Astrocyte (in vitro differentiated cells and primary cell): Measurements from ENCODE around the gene SMC3. TPM values are rescaled to one million over a fixed set of nuclear protein-coding genes. Genes with fewer than 3 reads are reported as not detected.

Experiments
- DNase-seq: peaks from one replicate; pipeline ENCODE4 v3.0.0-alpha.2; 2010; ENCODE audit warnings: low read depth
- FAIRE-seq: peaks from 2 replicates; lab custom pipeline; 2011; peaks lifted over from hg19 to GRCh38; lab: Jason Lieb, UNC
- H2AFZ ChIP-seq: 2 replicates; pipeline ENCODE4 v1.6.0; 2012; ENCODE audit warnings: low read depth, low read length, inconsistent platforms
- H3K27ac ChIP-seq: 2 replicates; pipeline ENCODE4 v1.5.1; 2011; ENCODE audit warnings: low read depth, low read length, inconsistent platforms
- H3K27me3 ChIP-seq: 2 replicates; pipeline ENCODE4 v1.6.0; 2011; ENCODE audit warnings: low read length, inconsistent platforms; ENCODE audit not compliant: insufficient read depth
- H3K36me3 ChIP-seq: 2 replicates; pipeline ENCODE4 v1.5.1; 2011; ENCODE audit warnings: low read length, inconsistent platforms; ENCODE audit not compliant: insufficient read depth
- H3K4me1 ChIP-seq: 2 replicates; pipeline ENCODE4 v1.5.1; 2011; ENCODE audit warnings: low read length, inconsistent platforms; ENCODE audit not compliant: insufficient read depth
- H3K4me2 ChIP-seq: 2 replicates; pipeline ENCODE4 v1.6.0; 2012; ENCODE audit warnings: low read length, inconsistent platforms
- H3K4me3 ChIP-seq: 2 replicates; pipeline ENCODE4 v1.5.1; 2011; ENCODE audit warnings: low read depth, mild to moderate bottlenecking, low read length, inconsistent platforms; ENCODE audit not compliant: insufficient read depth
- H3K79me2 ChIP-seq: 2 replicates; pipeline ENCODE4 v1.6.0; 2012; ENCODE audit warnings: mild to moderate bottlenecking, low read length, inconsistent platforms; ENCODE audit not compliant: insufficient read depth
- H3K9ac ChIP-seq: 2 replicates; pipeline ENCODE4 v1.6.0; 2012; ENCODE audit warnings: mild to moderate bottlenecking, low read length, inconsistent platforms
- H3K9me3 ChIP-seq: 2 replicates; pipeline ENCODE4 v1.5.1; 2012; ENCODE audit warnings: low read depth, mild to moderate bottlenecking, low read length, inconsistent platforms; ENCODE audit not compliant: insufficient read depth
- H4K20me1 ChIP-seq: 2 replicates; pipeline ENCODE4 v1.6.0; 2012; ENCODE audit warnings: low read length, inconsistent platforms; ENCODE audit not compliant: insufficient read depth
- H3K27ac Mint-ChIP-seq: one replicate; pipeline ENCODE4 v1.8.0; 2021; ENCODE audit warnings: mild to moderate bottlenecking, mixed read lengths; ENCODE audit not compliant: unreplicated experiment
- H3K27me3 Mint-ChIP-seq: one replicate; pipeline ENCODE4 v1.8.0; 2021; ENCODE audit warnings: low read depth, mixed read lengths; ENCODE audit not compliant: unreplicated experiment
- H3K36me3 Mint-ChIP-seq: one replicate; pipeline ENCODE4 v1.8.0; 2021; ENCODE audit warnings: low read depth, mixed read lengths; ENCODE audit not compliant: unreplicated experiment
- H3K4me1 Mint-ChIP-seq: one replicate; pipeline ENCODE4 v1.8.0; 2021; ENCODE audit warnings: low read depth, mixed read lengths; ENCODE audit not compliant: unreplicated experiment
- H3K4me3 Mint-ChIP-seq: one replicate; pipeline ENCODE4 v1.8.0; 2021; ENCODE audit warnings: mild to moderate bottlenecking, moderate library complexity, mixed read lengths; ENCODE audit not compliant: unreplicated experiment
- H3K9me3 Mint-ChIP-seq: one replicate; pipeline ENCODE4 v1.8.0; 2021; ENCODE audit warnings: mild to moderate bottlenecking, mixed read lengths; ENCODE audit not compliant: unreplicated experiment
- CTCF ChIP-seq: IDR thresholded peaks from 2 replicates; pipeline ENCODE4 v1.5.1; 2011; ENCODE audit warnings: low read depth, mild to moderate bottlenecking, inconsistent platforms, low read length, moderate library complexity; ENCODE audit not compliant: insufficient read depth
- EZH2 ChIP-seq: IDR thresholded peaks from 2 replicates; pipeline ENCODE4 v1.6.1; 2012; ENCODE audit warnings: mild to moderate bottlenecking, low read length, inconsistent platforms; ENCODE audit not compliant: insufficient read depth
- total RNA-seq: library from RNA; stranded (reverse); gene quantifications from 2 replicates; pipeline ENCODE4 v1.2.1, GENCODE V29; 2021

SMC3 gene
- total RNA-seq, 1 donor from 2014 or later: 27.2 TPM

DNA sequence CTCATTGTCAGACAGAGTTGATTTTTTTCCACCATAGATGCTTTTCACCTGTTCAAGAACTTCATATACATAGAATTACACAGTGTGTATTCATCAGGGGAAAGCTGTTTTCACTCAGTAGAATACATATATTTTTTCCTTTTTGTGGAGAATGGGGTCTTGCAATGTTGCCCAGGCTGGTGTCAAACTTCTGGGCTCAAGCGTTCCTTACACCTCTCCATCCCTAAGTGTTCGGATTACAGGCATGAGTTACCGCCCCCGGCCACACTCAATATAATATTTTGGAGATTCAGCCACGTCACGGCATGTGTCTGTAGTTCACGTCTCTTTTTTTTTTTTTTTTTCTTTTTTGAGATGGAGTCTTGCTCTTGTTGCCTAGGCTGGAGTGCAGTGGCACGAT is 7.5 kb upstream of the SMC3 start:
- Mint-ChIP-seq H3K4me1 (peaks cover 9% of the 10 kb centered on the region), H3K36me3 (peaks cover 2% of the 10 kb centered on the region), H3K27me3 (no peaks in the 10 kb centered on the region), H3K4me3 (no peak overlapping the region), H3K9me3 (no peaks in the 10 kb centered on the region), H3K27ac (no peak overlapping the region)
- no peak overlapping the region for H3K27ac ChIP-seq
- TF ChIP-seq CTCF: no peak
- no peak for TF ChIP-seq EZH2
- H3K79me2 ChIP-seq: no peaks in the 10 kb centered on the region
- no peak overlapping the region for H2AFZ ChIP-seq
- H3K4me2 ChIP-seq: no peak overlapping the region
- FAIRE-seq (no peak), DNase-seq (no peak)
- H3K4me3 ChIP-seq: no peak overlapping the region
- no peaks in the 10 kb centered on the region for H3K9me3 ChIP-seq
- no peaks in the 10 kb centered on the region for H4K20me1 ChIP-seq
- no peaks in the 10 kb centered on the region for H3K27me3 ChIP-seq
- H3K9ac ChIP-seq: no peak overlapping the region
- H3K4me1 ChIP-seq: no peaks in the 10 kb centered on the region
- H3K36me3 ChIP-seq: no peaks in the 10 kb centered on the region

GRCh38 chr10:110561292-110561691 is 6.2 kb upstream of the SMC3 start:
- Histone ChIP-seq H3K9ac (no peak overlapping the region), H2AFZ (no peak overlapping the region), H3K9me3 (no peaks in the 10 kb centered on the region), H3K27ac (no peak overlapping the region), H3K27me3 (no peaks in the 10 kb centered on the region), H3K4me2 (no peak overlapping the region), H3K4me1 (no peaks in the 10 kb centered on the region), H3K79me2 (no peaks in the 10 kb centered on the region), H3K4me3 (no peak overlapping the region), H3K36me3 (no peaks in the 10 kb centered on the region), H4K20me1 (no peaks in the 10 kb centered on the region)
- Mint-ChIP-seq H3K27ac (no peak overlapping the region), H3K9me3 (no peaks in the 10 kb centered on the region), H3K4me1 (peaks cover 9% of the 10 kb centered on the region), H3K4me3 (no peak overlapping the region), H3K27me3 (no peaks in the 10 kb centered on the region), H3K36me3 (peaks cover 2% of the 10 kb centered on the region)
- FAIRE-seq (no peak), DNase-seq (no peak)
- TF ChIP-seq EZH2 (no peak), CTCF (no peak)

GRCh38 chr10:110562348-110562747 is 5.1 kb upstream of the SMC3 start:
- Histone ChIP-seq H3K4me3 (no peak overlapping the region), H3K27ac (no peak overlapping the region), H4K20me1 (no peaks in the 10 kb centered on the region), H3K4me1 (no peaks in the 10 kb centered on the region), H3K9ac (no peak overlapping the region), H2AFZ (no peak overlapping the region), H3K27me3 (no peaks in the 10 kb centered on the region), H3K9me3 (no peaks in the 10 kb centered on the region), H3K4me2 (no peak overlapping the region), H3K79me2 (no peaks in the 10 kb centered on the region), H3K36me3 (no peaks in the 10 kb centered on the region)
- H3K27me3 Mint-ChIP-seq: no peaks in the 10 kb centered on the region
- peaks cover 9% of the 10 kb centered on the region for H3K4me1 Mint-ChIP-seq
- peak overlapping the region; percentile 35 for H3K4me3 Mint-ChIP-seq
- FAIRE-seq: no peak
- peaks cover 2% of the 10 kb centered on the region for H3K36me3 Mint-ChIP-seq
- no peaks in the 10 kb centered on the region for H3K9me3 Mint-ChIP-seq
- no peak for TF ChIP-seq EZH2
- no peak for TF ChIP-seq CTCF
- H3K27ac Mint-ChIP-seq: no peak overlapping the region
- DNase-seq: no peak
